ENCODE results near the gene USP20. TPM values are rescaled to one million over a fixed set of nuclear protein-coding genes. Genes with fewer than 3 reads are reported as not detected.

The USP20 gene
- total RNA-seq, 1 experiment from 2014 or later = 16.8 TPM

- H3K9ac ChIP-seq (ENCODE audit: low read length) = no peak overlapping the region
- H3K27ac ChIP-seq (ENCODE audit: low read depth, low read length) = no peak overlapping the region
- no peaks in the 10 kb centered on the region for H3K9me2 ChIP-seq (ENCODE audit: insufficient read depth)
- POLR2A ChIA-PET = no interaction called here
- no peak overlapping the region for H3K4me3 ChIP-seq (replicated peaks in 1 of 2; ENCODE audit: low read depth in 1 of 2, low read length in 2 of 2)
- TF ChIP-seq MAX (IDR thresholded peaks at IDR 0.05) (no peak), ELF1 (IDR thresholded peaks at IDR 0.05; ENCODE audit: borderline replicate concordance, low read depth) (no peak), CBX3 (IDR thresholded peaks at IDR 0.05; ENCODE audit: low read depth) (no peak), RAD21 (IDR thresholded peaks at IDR 0.05; ENCODE audit: low read depth) (no peak), POLR2A (IDR thresholded peaks at IDR 0.05; ENCODE audit: borderline replicate concordance, extremely low read depth, insufficient read depth, insufficient read length) (no peak), EGR1 (IDR thresholded peaks at IDR 0.05; ENCODE audit: low read depth) (no peak)
- BruUV-seq (replicated peaks) = no TSS peak
- H3K9me3 ChIP-seq (ENCODE audit: control insufficient read depth in 1 of 2, insufficient read depth in 1 of 2, low read depth in 1 of 2, low read length in 2 of 2) = no peaks in the 10 kb centered on the region
- peaks cover 25 to 26% of the 10 kb centered on the region in 2 experiments for H3K36me3 ChIP-seq (ENCODE audit: control insufficient read depth in 1 of 2, insufficient read depth in 2 of 2, low read length in 2 of 2)
- RAD21 ChIA-PET (ENCODE audit: low non-redundant PET in 1 of 2, low total read pairs in 2 of 2, uncharacterized antibody in 2 of 2, unreplicated experiment in 2 of 2) = no interaction called here
- intact Hi-C loops (cut with micrococcal nuclease) = no loop called here
- H4K20me1 ChIP-seq (ENCODE audit: insufficient read depth) = no peaks in the 10 kb centered on the region
- CTCF ChIA-PET = no interaction called here
- no peak overlapping the region for H3K4me2 ChIP-seq (ENCODE audit: low read length)
- no peak for ATAC-seq
- no peaks in the 10 kb centered on the region for H3K27me3 ChIP-seq (ENCODE audit: insufficient read depth, low read length)
- no peak for DNase-seq (ENCODE audit: low read depth, low spot score)
- H2AFZ ChIP-seq (ENCODE audit: low read depth, low read length, poor library complexity, severe bottlenecking) = no peak overlapping the region
- peaks cover 0 to 6% of the 10 kb centered on the region in 2 experiments; a peak in 3 of 4 replicates for H3K4me1 ChIP-seq (ENCODE audit: control insufficient read depth in 1 of 2, insufficient read depth in 2 of 2, low read length in 2 of 2)
- H3K79me2 ChIP-seq (ENCODE audit: insufficient read depth, low read length) = peaks cover 9% of the 10 kb centered on the region
Measured at GRCh38 chr9:129828969-129829368, 6.3 kb upstream of the USP20 start.

- Histone ChIP-seq H3K4me1 (ENCODE audit: control insufficient read depth in 1 of 2, insufficient read depth in 2 of 2, low read length in 2 of 2) (peaks cover 4 to 15% of the 10 kb centered on the region in 2 experiments; a peak in 3 of 4 replicates), H3K79me2 (ENCODE audit: insufficient read depth, low read length) (peaks cover 19% of the 10 kb centered on the region), H2AFZ (ENCODE audit: low read depth, low read length, poor library complexity, severe bottlenecking) (no peak overlapping the region), H3K9me3 (ENCODE audit: control insufficient read depth in 1 of 2, insufficient read depth in 1 of 2, low read depth in 1 of 2, low read length in 2 of 2) (no peaks in the 10 kb centered on the region), H3K9ac (ENCODE audit: low read length) (no peak overlapping the region), H3K4me3 (replicated peaks in 1 of 2; ENCODE audit: low read depth in 1 of 2, low read length in 2 of 2) (no peak overlapping the region), H3K9me2 (ENCODE audit: insufficient read depth) (no peaks in the 10 kb centered on the region), H3K4me2 (ENCODE audit: low read length) (no peak overlapping the region), H4K20me1 (ENCODE audit: insufficient read depth) (no peaks in the 10 kb centered on the region), H3K27ac (ENCODE audit: low read depth, low read length) (no peak overlapping the region), H3K27me3 (ENCODE audit: insufficient read depth, low read length) (no peaks in the 10 kb centered on the region), H3K36me3 (ENCODE audit: control insufficient read depth in 1 of 2, insufficient read depth in 2 of 2, low read length in 2 of 2) (peaks cover 25 to 26% of the 10 kb centered on the region in 2 experiments)
- no TSS peak for BruUV-seq (replicated peaks)
- DNase-seq (ENCODE audit: low read depth, low spot score) (no peak), ATAC-seq (no peak)
- ChIA-PET POLR2A (no interaction called here), RAD21 (ENCODE audit: low non-redundant PET in 1 of 2, low total read pairs in 2 of 2, uncharacterized antibody in 2 of 2, unreplicated experiment in 2 of 2) (no interaction called here), CTCF (no interaction called here)
- TF ChIP-seq ZFX (IDR thresholded peaks at IDR 0.05) (no peak), TCF7L2 (IDR thresholded peaks at IDR 0.05; ENCODE audit: borderline replicate concordance, extremely low read depth, insufficient read depth, insufficient read length) (no peak), SP1 (IDR thresholded peaks at IDR 0.05; ENCODE audit: low read depth) (no peak), CBX3 (IDR thresholded peaks at IDR 0.05; ENCODE audit: low read depth) (no peak), REST (IDR thresholded peaks at IDR 0.05; ENCODE audit: low read depth) (no peak), ATF3 (IDR thresholded peaks at IDR 0.05) (no peak), SRF (IDR thresholded peaks at IDR 0.05; ENCODE audit: low read depth) (no peak)
- intact Hi-C loops (cut with micrococcal nuclease) = no loop called here
Measured at GRCh38 chr9:129832982-129833381, 2.3 kb upstream of the USP20 start.

All from HCT116 (cell line).